AG04450 (cell line): Measurements from ENCODE around the gene C10orf67. TPM values are rescaled to one million over a fixed set of nuclear protein-coding genes. Genes with fewer than 3 reads are reported as not detected.

ENCODE experiments used
- CTCF ChIA-PET: fragments of 300-600, 350-600 bp; formaldehyde crosslinking; extraction: SDS; loops from one replicate; lab custom pipeline; 2022; ENCODE audit warnings: antibody characterized with exemption, inconsistent platforms; lab: Charles Lee
- POLR2A ChIA-PET: fragments of 350-600 bp; formaldehyde crosslinking; extraction: SDS; loops from one replicate; lab custom pipeline; 2021; ENCODE audit warnings: antibody characterized with exemption, inconsistent platforms; lab: Yijun Ruan, JAX
- DNase-seq: peaks from one replicate; pipeline ENCODE4 v3.0.0-alpha.2; 2011; ENCODE audit warnings: low read depth, low spot score
- H3K27ac ChIP-seq: one replicate; pipeline ENCODE4 v1.5.1; 2012; ENCODE audit warnings: low read depth, low read length, control low read depth
- H3K27me3 ChIP-seq: one replicate; pipeline ENCODE4 v1.6.0; 2012; ENCODE audit warnings: low read length; ENCODE audit not compliant: control insufficient read depth, insufficient read depth
- H3K4me3 ChIP-seq: 2 replicates; pipeline ENCODE4 v1.5.1; 2011; ENCODE audit warnings: mild to moderate bottlenecking, low read depth, low read length, control low read depth
- H3K9me3 ChIP-seq: 2 replicates; pipeline ENCODE4 v1.5.1; 2012; ENCODE audit warnings: low read length; ENCODE audit not compliant: control insufficient read depth, insufficient read depth
- polyA plus RNA-seq: library from polyadenylated mRNA; depleted of rRNA; stranded (reverse); fragments of >200 nt; gene quantifications from 2 replicates; pipeline ENCODE4 v1.2.3, GENCODE V29; 2011
- TF ChIP-seq, protein P1 (sequence below): IDR thresholded peaks from 2 replicates; pipeline ENCODE4 v1.5.1; 2011; ENCODE audit warnings: low read depth, low read length, control low read depth, inconsistent platforms

Gene C10orf67
- polyA plus RNA-seq, 1 experiment: 0.14 TPM

- POLR2A ChIA-PET: no interaction called here
- no peaks in the 10 kb centered on the region for H3K9me3 ChIP-seq
- no peak overlapping the region for H3K4me3 ChIP-seq
- no peak overlapping the region for H3K27ac ChIP-seq
- CTCF ChIA-PET: no interaction called here
- H3K27me3 ChIP-seq: peaks cover 18% of the 10 kb centered on the region
- no peak for DNase-seq
- TF ChIP-seq, protein P1, sequence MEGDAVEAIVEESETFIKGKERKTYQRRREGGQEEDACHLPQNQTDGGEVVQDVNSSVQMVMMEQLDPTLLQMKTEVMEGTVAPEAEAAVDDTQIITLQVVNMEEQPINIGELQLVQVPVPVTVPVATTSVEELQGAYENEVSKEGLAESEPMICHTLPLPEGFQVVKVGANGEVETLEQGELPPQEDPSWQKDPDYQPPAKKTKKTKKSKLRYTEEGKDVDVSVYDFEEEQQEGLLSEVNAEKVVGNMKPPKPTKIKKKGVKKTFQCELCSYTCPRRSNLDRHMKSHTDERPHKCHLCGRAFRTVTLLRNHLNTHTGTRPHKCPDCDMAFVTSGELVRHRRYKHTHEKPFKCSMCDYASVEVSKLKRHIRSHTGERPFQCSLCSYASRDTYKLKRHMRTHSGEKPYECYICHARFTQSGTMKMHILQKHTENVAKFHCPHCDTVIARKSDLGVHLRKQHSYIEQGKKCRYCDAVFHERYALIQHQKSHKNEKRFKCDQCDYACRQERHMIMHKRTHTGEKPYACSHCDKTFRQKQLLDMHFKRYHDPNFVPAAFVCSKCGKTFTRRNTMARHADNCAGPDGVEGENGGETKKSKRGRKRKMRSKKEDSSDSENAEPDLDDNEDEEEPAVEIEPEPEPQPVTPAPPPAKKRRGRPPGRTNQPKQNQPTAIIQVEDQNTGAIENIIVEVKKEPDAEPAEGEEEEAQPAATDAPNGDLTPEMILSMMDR: no peak
Measured at GRCh38 chr10:23203369-23204325, 140.9 kb downstream of the C10orf67 start.

- H3K4me3 ChIP-seq: no peak overlapping the region
- H3K27me3 ChIP-seq: peaks cover 22% of the 10 kb centered on the region
- H3K27ac ChIP-seq: no peak overlapping the region
- no peak for DNase-seq
- POLR2A ChIA-PET: no interaction called here
- TF ChIP-seq, protein P1: no peak
- CTCF ChIA-PET: no interaction called here
- no peaks in the 10 kb centered on the region for H3K9me3 ChIP-seq
Measured at GRCh38 chr10:23202779-23203178, 141.8 kb downstream of the C10orf67 start.

DNA sequence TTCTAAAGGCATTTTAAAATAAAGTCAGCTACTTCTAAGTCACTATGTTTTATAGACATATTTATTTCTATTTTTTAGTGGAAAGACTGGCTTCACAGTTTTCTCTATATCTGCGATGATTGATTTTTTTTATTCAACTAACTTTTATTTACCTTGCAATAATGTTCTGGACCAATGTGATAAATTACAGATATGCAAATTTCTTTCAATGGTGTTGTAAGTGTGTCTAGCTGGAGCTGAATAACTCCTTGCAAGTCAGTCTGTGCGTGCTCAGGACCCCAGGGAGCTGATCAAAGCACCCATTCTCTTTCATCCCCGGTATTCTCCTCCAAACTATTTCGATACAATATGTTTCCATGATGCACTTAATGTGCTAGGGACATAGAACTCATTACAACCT lies 142.8 kb downstream of the C10orf67 start:
- Histone ChIP-seq H3K27ac (no peak overlapping the region), H3K9me3 (no peaks in the 10 kb centered on the region), H3K27me3 (peaks cover 27% of the 10 kb centered on the region), H3K4me3 (no peak overlapping the region)
- ChIA-PET CTCF (interaction anchor here (1.1 kb wide), 1 partner anchor 43 kb away, joined by 3 read pairs; no protein-coding TSS in a partner anchor), POLR2A (no interaction called here)
- TF ChIP-seq, protein P1: no peak
- no peak for DNase-seq

DNA sequence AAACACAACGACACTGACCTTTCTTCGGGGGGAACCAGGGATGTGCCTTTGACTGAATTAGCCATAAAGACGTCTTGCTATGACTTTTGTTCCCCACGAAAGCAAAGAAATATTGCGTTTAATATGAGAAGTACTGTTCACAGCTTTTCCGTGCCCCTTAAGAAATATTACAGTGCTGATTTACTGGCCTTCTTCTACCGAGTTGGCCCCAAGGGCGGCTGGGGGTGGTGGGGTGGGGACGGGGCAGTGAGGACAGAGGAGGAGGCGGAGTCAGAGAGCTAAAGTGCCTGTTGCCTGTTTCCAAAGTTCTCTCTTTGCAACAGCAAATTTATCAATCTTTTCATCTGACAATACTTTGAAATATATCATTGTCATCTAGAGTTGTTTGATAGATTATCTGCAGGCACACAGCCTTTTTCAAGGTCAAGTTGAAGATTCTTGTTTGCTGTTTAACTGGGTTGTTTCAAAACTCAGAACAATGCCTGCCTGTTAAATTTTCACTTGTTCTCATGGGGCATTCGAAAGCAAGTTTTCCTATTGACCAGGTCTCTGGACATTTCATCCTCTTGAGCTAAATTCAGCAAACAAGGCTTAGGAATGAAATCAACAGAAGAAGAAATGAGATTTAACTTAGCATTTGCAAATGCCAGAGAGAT lies 143.5 kb downstream of the C10orf67 start:
- peaks cover 33% of the 10 kb centered on the region for H3K27me3 ChIP-seq
- TF ChIP-seq, protein P1: no peak
- no peak overlapping the region for H3K4me3 ChIP-seq
- ChIA-PET POLR2A (no interaction called here), CTCF (interaction anchor here (1.1 kb wide), 1 partner anchor 43 kb away, joined by 3 read pairs; no protein-coding TSS in a partner anchor)
- no peak for DNase-seq
- H3K9me3 ChIP-seq: no peaks in the 10 kb centered on the region
- no peak overlapping the region for H3K27ac ChIP-seq

DNA sequence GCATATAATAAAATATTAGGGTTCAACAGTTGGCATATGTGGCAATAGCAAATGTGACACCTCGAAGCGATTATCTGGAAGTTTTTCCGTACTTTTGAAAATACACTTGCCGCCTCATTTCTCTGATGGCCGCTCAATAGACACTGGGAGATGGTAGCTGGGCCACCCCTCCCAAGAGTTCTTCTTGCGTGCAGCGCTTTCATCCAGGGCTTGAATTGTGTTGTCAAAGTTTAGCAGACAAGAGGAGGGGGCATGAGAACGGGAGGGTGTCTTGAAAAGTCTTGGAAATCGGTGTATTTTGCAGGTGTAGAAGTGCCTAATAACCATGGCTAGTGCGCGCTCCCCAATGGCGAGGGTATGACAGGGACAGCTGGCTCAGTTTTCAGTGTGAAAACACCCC lies 144.0 kb downstream of the C10orf67 start:
- ChIA-PET CTCF (no interaction called here), POLR2A (no interaction called here)
- Histone ChIP-seq H3K9me3 (no peaks in the 10 kb centered on the region), H3K4me3 (no peak overlapping the region), H3K27me3 (peaks cover 37% of the 10 kb centered on the region), H3K27ac (no peak overlapping the region)
- TF ChIP-seq, protein P1: no peak
- no peak for DNase-seq
